Breast epithelium (tissue), 3 donors: ENCODE data around the gene MYH10.

Experiments used
- CTCF ChIP-seq, 3 donors: fragments of 450-650 bp; IDR thresholded peaks; one replicate each; pipeline ENCODE4 v1.5.1; 2016 to 2017; ENCODE audit warnings: antibody characterized with exemption in 3 of 3, mild to moderate bottlenecking in 3 of 3, moderate library complexity in 3 of 3
- POLR2A ChIP-seq: fragments of 450-650 bp; IDR thresholded peaks from one replicate; pipeline ENCODE4 v1.6.1; 2016; ENCODE audit warnings: antibody characterized with exemption, mild to moderate bottlenecking, moderate library complexity
- POLR2AphosphoS5 ChIP-seq, 3 donors: sonication (generic); formaldehyde crosslinking; IDR thresholded peaks; one replicate each; pipeline ENCODE4 v1.6.1; 2017; ENCODE audit warnings: antibody characterized with exemption in 3 of 3

GRCh38 chr17:8650119-8650499 lies 19.6 kb upstream of the MYH10 start:
- no peak for TF ChIP-seq CTCF (IDR thresholded peaks at IDR 0.05)
- TF ChIP-seq POLR2A = no peak
- no peak for TF ChIP-seq POLR2AphosphoS5 (IDR thresholded peaks at IDR 0.05)
